ENCODE data around the gene AGTR1.
"Not testable (repeated sequence)": the region's sequence is repeated elsewhere in the genome, so short reads cannot be mapped to it uniquely, and the experiment has no call there.

The AGTR1 gene

GRCh38 chr3:148718982-148719862, 21.5 kb downstream of the AGTR1 start:
- DNase-seq, result no peak

GRCh38 chr3:148720873-148721272, 23.2 kb downstream of the AGTR1 start:
- no peak for DNase-seq

GRCh38 chr3:148723631-148724030, 25.9 kb downstream of the AGTR1 start:
- DNase-seq, result no peak

GRCh38 chr3:148727231-148727630, 29.5 kb downstream of the AGTR1 start:
- DNase-seq, result peak; percentile 59

GRCh38 chr3:148728753-148729152, 31.1 kb downstream of the AGTR1 start:
- no peak for DNase-seq

GRCh38 chr3:148729476-148730055, 31.9 kb downstream of the AGTR1 start:
- DNase-seq, result no peak

- no peak for DNase-seq
These were observed 33.0 kb downstream of the AGTR1 start for GRCh38 chr3:148730676-148731075.

- DNase-seq, result no peak
These were observed 37.9 kb downstream of the AGTR1 start for GRCh38 chr3:148735597-148735996.

GRCh38 chr3:148736086-148736485, 38.4 kb downstream of the AGTR1 start:
- DNase-seq, result no peak

GRCh38 chr3:148737104-148737530, 39.4 kb downstream of the AGTR1 start:
- no peak for DNase-seq

GRCh38 chr3:148739720-148740119, 42.0 kb downstream of the AGTR1 start:
- DNase-seq, result no peak

GRCh38 chr3:148740291-148740690, 42.6 kb downstream of the AGTR1 start:
- DNase-seq, result no peak

GRCh38 chr3:148741219-148741618, 43.5 kb downstream of the AGTR1 start:
- no peak for DNase-seq

GRCh38 chr3:148742118-148742517, 44.4 kb downstream of the AGTR1 start:
- no peak for DNase-seq

- no peak for DNase-seq
These were observed 48.4 kb downstream of the AGTR1 start for GRCh38 chr3:148746053-148746452.

- no peak for DNase-seq
These were observed 50.6 kb downstream of the AGTR1 start for GRCh38 chr3:148748283-148748682.

- DNase-seq, result no peak
These were observed 52.6 kb downstream of the AGTR1 start for GRCh38 chr3:148750296-148750695.

GRCh38 chr3:148751461-148751860, 53.8 kb downstream of the AGTR1 start:
- no peak for DNase-seq

- DNase-seq, result not testable (repeated sequence)
These were observed 55.7 kb downstream of the AGTR1 start for GRCh38 chr3:148753385-148753784.

GRCh38 chr3:148755570-148755969, 57.9 kb downstream of the AGTR1 start:
- no peak for DNase-seq

GRCh38 chr3:148756311-148756710, 58.6 kb downstream of the AGTR1 start:
- no peak for DNase-seq

- DNase-seq, result no peak
These were observed 59.8 kb downstream of the AGTR1 start for GRCh38 chr3:148757238-148758215.

- no peak for DNase-seq
These were observed 60.7 kb downstream of the AGTR1 start for GRCh38 chr3:148758303-148758884.
